ENCODE results near the gene BLTP3A. TPM values are rescaled to one million over a fixed set of nuclear protein-coding genes. Genes with fewer than 3 reads are reported as not detected.

The BLTP3A gene
- polyA plus RNA-seq, 3 donors = 13.2 to 14.2 (median 14.0) TPM

DNA sequence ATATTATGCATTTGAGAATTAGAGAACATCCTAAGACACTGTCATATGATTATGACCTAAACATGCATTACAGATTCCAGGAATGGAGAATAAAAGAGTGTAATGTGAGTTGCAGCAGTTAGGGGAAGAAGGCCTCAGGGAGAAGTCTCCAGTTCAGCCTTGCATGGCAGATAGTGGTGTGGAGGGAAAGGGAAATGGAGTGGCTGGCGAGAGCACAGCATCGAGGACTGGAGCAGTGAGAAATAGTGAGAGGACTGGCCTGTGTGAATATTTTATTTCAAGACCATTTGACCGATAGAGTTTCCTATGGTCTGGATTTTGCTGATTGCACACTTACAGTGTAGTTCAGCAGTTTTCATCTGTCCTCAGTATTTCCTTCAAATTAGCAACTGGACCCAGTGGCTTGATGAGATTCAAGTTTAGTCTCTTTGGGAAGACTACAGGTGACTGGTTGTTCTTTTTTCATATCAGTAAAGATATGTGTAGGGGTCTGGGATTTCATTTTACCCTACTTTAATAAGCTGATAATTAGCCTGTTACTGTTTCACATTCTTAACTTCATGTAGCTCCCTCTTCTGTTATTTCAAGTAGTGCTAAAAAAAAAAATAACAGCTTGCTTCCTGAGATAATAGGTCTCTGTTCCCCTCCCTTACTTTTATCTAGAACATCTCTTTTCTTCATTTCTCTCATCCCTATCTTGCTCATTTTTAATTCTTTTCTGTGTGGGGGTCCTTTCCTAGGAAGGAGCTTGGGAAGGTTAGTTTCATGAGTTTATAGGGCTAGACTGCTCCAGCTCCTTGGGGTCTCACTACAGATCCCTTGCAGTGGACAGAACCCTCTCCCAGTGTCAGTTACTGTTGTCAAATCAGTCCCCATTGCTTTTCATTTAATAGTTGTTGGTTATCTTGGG lies 27.9 kb downstream of the BLTP3A start:
- no peak for DNase-seq (ENCODE audit: low read depth in 3 of 3, low spot score in 2 of 3)

DNA sequence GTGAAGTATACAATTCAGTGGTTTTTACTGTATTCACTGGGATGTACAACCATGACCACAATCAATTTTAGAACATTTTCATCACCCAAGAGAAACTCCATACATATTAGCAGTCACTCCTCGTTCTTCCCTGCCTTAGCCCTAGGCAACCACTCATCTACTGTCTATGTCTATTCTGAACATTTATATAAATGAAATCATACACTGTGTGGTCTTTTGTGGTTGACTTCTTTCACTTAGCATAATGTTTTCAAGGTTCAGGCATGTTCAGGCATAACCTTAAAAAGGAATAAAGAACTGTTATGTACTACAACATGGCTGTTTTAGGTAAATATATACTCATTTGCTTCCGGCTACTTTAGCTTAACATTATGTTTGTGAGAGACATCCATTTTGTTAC lies 37.3 kb downstream of the BLTP3A start:
- no peak for DNase-seq (ENCODE audit: low read depth in 3 of 3, low spot score in 2 of 3)

DNA sequence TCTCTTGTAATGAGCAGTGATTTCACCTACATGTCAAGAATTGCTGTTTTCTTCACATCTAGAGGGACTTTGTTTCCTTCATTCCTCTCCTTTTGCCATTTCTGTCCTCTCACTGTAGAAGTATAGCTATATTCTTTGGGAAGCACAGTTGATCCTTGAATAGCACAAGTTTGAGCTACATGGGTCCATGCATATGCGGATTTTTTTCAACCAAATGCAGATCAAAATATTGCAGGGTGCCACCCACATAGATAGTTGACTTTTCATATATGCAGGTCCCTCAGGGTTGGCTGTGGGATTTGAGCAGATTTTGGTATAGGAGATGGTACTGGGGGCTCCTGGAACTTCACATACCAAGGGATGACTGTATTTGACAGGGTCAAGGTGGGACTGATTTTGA lies 41.1 kb downstream of the BLTP3A start:
- DNase-seq (ENCODE audit: low read depth in 3 of 3, low spot score in 2 of 3) = no peak

DNA sequence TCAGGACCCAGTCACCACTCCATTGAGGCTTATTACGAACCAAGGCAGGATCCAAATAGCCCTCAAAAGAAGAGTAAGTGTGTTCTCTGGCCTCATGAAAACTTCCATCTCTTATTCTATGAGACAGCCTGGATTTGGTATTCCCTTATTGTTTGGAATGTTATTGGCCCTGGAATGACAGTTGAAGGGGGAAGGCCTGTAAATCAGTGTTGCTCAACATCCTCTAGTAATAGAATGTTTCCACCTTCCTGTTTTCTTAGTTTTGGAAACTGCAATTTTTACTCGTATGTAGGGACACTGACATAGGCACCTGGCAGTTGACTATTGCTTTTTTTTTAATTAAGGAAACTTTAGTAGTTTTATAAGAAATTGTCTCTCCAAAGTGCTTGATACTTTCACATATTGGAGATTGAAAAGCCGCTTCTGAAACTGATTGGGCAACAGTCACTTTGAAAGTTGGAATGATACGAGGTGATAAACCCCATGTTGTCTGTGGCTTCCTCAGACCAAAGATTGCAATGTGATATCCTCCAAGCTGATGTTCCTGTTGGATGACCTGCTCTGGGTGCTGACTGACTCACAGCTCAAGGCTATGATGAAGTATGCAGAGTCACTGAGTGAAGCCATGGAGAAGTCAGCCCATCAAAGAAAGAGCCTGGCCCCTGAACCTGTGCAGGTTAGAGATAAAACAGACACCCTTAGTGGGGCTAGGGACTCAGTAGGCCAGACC lies 43.1 kb downstream of the BLTP3A start:
- DNase-seq (ENCODE audit: low read depth in 3 of 3, low spot score in 2 of 3) = no peak

DNA sequence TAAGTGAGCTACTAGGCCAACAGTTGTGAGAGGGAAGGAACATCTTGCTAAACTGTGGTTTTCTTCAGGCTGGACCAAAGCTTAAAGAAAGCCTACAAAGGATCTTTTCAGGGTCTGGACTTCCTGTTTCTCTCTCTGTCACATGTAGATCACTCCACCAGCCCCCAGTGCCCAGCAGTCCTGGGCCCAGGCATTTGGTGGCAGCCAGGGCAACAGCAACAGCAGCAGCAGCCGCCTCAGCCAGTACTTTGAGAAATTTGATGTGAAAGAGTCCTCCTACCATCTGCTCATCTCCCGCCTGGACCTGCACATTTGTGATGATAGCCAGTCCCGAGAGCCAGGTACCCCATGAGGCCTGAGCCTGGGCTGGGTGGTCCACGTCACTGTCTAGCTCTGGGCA lies 44.1 kb downstream of the BLTP3A start:
- no peak for DNase-seq (ENCODE audit: low read depth in 3 of 3, low spot score in 2 of 3)

DNA sequence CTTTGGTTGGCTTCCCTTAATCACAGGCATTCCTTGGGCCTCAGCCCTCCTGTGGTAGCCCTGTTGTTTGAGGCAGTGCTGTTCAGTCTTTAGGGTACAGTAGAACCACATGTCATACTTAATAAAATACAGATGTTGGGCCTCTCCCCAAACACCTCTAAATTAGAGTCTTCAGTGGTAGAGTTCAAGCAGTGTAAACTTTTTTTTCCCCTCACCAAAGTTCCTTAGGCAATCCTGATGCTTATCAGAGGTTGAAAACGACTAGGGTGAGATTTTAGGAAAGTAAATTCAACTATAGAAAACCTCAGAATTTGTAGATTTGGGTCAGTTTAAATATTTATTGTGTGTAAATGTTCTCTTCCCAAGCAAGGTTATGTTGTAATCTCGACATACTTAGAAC lies 44.6 kb downstream of the BLTP3A start:
- DNase-seq (ENCODE audit: low read depth in 3 of 3, low spot score in 2 of 3) = no peak

DNA sequence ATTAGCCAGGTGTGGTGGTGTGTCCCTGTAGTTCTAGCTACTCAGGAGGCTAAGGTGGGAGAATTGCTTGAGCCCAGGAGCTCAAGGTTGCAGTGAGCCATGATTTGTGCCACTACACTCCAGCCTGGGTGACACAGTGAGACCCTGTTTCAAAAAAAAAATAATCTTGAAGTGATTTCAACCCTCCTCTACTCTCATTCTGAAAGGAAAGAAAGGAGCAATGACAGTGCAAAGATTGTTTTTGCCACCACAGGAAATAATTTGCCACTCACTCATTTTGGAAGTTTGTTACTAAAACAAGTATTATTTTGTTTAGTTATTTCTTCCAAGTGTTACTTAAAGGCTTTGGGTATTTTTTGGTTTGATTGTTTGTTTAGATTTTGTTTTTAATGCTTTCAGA lies 45.6 kb downstream of the BLTP3A start:
- no peak for DNase-seq (ENCODE audit: low read depth in 3 of 3, low spot score in 2 of 3)

DNA sequence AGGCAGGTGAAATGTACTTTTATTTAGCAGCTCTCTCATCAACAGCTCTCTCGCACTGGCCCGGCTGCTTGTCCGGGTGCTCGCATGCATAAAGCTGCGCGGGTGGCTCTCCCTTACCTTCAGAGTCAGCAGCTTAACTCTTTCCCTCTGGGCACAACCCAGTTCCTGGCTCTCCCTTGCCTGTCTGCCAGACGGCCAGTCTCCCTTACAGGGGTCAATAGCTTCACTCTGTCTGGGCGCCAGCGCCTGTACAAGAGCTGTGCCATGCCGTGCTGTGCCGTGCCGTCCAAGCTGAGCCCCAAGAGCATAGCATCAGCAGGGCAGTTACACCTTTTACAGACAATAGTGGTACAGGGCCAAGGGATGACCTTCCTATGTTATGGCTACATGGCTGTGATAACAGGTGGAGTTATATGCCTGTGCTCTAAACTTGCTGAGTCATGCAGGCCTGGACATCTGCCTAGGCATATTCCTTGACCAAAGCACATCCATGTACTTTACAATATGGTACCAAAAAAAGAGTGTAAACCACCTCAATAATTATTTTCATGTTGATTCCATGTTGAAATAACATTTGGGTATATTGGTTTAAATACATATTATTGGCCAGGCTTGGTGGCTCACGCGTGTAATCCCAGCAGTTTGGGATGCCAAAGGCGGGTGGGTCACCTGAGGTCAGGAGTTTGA lies 47.9 kb downstream of the BLTP3A start:
- no peak for DNase-seq (ENCODE audit: low read depth in 3 of 3, low spot score in 2 of 3)

Other genes starting within 250 kb of the BLTP3A start
- gene SPDEF, start 235.8 kb upstream of the BLTP3A start, polyA plus RNA-seq (ENCODE audit: insufficient read length in 3 of 3) = under 1 TPM in 2 of 3 donors, not detected in 1; 0.07 to 0.08 TPM
- gene ILRUN, start 95.3 kb upstream of the BLTP3A start, polyA plus RNA-seq (ENCODE audit: insufficient read length in 3 of 3) = 10 to 100 TPM; 48.9 to 53.7 (median 49.1) TPM
- gene SNRPC, start 34.6 kb upstream of the BLTP3A start, polyA plus RNA-seq (ENCODE audit: insufficient read length in 3 of 3) = 100 to 1,000 TPM; 143 to 150 (median 143) TPM
- 10 to 100 TPM; 47.4 to 52.7 (median 52.3) TPM for gene TAF11, start 96.0 kb downstream of the BLTP3A start, polyA plus RNA-seq (ENCODE audit: insufficient read length in 3 of 3)
- gene ANKS1A, start 97.2 kb downstream of the BLTP3A start, polyA plus RNA-seq (ENCODE audit: insufficient read length in 3 of 3) = 10 to 100 TPM; 31.2 to 43.8 (median 38.4) TPM

Data from right renal cortex interstitium (tissue), 3 donors.